Hematopoietic multipotent progenitor cell treated with erythropoietin and hydrocortisone succinate and interleukin-3 and kit ligand, for 8 days (in vitro differentiated cells): ENCODE data around the gene DCTN3.

Experiments used
- DNase-seq: peaks from one replicate; pipeline ENCODE4 v3.0.0-alpha.2; 2015

Gene DCTN3

DNA sequence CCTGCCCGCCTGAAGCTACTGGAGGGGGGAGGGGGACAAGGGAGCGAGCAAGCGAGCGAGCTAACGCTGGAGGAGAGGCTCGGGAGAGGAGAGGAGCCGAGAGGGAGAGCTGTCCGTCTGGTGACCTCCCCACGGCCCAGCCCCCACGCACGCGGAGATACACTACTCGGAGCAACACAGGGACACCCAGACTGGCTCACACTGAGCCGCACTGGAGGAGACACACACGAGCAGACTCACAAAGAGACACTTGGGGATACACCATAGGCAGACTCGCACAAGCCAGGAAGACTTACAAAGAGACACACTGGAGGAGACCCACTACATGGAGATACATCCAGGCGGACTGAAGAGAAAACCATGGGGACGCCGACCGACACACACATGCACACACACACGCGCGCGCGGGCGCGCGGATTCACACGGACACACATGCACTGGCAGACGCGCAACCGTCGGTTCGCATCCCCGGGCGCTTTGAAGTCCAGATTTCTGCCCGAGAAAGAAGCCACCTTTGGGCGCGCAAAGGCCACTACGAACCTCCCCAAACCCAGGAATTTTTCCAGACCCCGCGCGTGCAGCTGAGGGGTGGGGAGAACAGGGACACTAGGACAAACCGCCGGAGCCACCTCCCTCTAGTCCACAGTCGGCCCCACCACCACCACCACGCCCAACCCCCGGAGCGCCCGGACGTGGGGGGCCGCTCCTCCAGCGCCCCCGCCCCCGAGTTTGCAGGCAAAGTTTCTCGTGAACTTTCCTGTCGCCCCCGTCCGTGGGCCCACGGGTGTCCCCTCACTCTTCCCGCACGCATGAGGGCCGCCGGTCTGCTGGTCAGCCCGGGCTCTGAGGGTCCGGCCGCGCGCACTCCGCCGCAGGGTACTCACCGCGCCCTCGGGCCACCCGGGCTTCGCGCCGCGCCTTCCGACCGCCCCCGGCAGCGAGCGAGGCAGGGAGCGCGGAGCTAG, 31.3 kb downstream of the DCTN3 start:
- no peak for DNase-seq

DNA sequence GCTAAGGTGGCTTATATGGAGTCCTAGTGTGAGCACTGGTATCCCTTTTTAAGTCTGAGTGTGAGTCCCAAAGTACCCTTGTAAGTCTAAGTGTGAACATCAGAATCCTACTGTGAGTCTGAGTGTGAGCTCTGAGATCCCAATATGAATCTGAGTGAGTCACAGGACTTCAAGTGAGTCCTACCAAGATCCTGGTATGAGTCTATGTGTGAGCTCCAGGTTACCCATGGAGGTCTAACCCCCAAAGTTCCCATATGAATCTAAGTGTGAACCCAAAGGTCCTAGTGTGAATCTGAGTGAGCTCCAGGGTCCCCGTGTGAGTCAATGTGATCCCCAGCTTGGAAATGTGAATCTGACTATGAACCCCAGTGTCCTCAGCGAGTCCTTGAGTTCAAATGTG, 33.0 kb downstream of the DCTN3 start:
- no peak for DNase-seq

DNA sequence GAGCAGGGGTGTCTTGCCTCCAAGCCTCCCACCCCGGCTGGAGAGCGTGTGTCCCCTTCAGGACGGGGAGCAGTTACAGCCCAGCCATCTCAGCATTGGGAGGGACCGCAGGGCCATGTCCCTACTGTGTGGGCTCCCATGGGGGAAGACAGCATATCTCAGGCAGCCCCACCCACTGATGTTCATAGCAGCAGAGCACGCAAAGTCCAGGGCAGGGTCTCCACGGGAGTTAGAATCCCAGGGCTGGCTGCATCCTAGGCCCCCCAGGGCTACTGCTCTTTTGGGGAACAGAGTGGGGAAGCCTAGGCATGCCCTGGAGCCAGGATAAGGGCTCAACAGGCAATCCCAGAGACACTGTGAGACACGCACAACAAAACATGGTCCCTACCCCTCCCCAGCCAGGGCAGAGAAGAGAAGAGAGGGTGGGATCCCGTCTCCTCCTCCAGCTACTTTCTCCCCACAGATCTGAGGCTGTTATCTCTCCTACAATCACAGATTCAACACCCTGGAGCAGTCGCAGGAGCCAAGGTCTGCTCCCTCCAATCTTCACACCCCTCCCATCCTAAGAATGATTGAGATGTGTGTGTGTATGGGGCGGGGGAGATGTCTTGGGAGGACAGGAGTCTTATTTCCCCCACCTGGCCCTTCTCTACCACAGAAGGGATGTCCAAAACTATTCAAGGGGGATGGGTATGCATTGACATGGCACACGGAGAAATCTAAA, 34.2 kb downstream of the DCTN3 start:
- no peak for DNase-seq

DNA sequence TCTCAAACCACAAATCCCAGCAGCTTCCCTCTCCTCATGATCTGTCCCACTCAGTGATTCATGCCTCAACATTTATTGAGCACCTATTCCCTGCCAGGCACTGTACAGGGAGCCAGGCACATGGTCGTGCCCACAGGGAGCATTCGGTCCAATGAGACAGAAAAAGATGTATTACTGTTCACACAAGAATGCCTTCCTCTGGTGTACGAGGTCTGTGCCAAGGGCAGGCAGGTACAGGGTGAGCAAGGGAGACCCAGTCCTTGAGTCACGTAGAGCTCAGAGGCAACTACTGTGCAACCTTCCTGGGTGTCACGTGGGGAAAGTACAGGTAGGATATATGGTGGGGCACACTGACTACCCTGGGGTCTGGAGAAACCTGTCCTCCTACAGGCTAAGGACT, 35.3 kb downstream of the DCTN3 start:
- no peak for DNase-seq

DNA sequence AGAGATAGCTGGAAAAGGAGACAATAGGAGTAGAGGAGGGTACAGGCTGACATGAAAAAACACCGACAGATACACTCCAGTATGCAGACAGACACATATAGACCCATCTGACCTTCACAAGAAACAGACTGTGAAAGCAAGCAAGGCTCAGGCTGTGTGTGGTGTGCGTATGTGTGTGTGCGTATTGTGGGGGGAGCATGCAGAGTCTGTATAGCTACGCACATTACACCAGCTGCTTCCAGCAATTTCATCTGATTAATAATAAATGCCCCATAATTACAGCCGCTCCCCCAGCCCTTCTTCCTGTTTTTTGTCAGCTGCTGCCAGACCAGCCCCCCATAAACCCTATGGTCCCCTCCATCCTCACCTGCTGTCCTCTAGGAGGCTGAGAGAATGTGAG, 37.5 kb downstream of the DCTN3 start:
- no peak for DNase-seq

DNA sequence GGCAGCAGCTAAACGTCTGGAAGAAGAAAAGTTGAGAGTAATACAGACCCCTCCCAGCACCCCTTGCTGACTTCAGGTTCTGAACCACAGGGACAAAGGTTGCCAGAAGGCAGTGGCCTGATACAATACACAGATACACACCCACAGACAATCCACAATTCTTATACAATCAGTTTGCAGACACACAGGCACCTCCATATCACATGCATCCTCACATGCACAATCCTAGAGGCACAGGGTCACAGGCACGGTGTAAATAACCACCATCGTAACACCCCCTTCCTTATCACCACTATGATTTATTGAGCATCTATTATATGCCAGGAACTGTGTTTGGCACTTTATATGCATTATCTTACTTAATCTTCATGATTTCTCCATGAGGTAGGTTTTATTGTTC, 39.0 kb downstream of the DCTN3 start:
- no peak for DNase-seq

DNA sequence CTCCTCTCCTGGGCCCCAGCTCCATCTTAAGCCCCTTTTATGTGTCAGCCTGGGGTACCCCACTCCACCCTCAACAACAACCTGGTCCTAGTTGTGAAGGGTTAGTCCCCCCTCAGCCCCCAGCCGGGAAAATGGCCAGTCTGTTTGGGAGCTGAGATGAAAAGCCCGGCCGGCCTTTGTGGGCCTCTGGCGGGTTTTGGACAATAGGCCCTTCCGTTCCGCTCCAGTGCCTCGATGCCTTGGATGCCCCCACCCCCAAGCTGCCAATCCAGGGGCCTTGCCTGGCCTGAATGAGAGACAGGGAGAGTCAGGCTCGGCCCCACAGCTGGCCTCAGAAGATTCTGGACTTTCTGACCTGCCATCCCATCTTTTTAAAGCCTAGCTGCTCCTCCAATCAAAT, 39.9 kb downstream of the DCTN3 start:
- no peak for DNase-seq

DNA sequence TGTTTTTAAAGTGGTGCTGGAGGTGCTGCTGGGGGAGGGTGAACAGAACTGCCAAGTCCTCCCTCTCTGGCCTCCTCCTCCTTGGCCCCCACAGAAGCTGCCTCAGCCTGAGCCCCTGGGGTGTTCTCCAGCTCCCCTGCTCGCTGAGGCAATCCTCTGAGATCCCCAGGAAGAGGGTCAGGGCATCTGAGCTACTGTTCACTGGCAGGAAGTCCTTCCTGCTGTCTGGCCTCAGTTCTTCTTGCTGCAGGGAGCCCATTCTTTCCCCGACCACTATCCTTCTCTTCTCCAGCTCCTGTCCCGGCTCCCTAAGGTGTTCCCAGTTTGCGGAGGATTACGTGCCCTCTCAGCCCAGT, 40.5 kb downstream of the DCTN3 start:
- no peak for DNase-seq

DNA sequence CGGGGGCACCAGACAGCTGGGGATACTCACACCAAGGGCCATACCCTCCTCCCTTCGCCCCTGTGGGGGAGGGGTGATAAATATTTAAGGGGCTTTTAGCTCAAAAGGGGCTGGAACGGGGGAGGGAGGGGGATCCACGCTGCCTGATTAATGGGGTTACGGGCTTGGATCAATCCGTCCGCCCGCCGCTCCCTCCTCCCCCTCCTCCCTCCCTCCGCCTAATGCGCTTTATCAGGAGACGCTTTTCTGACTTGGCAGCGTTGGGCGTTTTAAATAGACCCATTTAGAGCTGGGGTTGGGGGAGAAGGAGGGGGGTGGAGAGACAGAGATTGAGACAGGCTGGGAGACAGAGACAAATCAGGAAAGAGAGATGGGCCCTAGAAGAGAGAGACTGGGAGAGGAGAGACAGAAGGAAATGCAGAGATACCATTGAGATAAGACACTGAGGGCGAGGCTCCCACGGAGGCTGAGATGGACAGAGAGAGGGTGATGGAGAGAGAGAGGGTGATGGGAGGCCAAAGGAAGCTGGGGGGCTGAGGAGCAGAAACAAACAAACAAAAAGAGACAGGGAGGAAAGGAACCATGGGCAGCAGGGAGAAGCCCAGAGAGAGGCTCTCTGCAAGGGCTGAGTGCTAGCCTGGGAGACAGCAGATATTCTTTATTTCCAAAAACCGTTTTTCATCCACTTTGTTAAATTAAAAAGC, 41.0 kb downstream of the DCTN3 start:
- DNase-seq, result no peak

DNA sequence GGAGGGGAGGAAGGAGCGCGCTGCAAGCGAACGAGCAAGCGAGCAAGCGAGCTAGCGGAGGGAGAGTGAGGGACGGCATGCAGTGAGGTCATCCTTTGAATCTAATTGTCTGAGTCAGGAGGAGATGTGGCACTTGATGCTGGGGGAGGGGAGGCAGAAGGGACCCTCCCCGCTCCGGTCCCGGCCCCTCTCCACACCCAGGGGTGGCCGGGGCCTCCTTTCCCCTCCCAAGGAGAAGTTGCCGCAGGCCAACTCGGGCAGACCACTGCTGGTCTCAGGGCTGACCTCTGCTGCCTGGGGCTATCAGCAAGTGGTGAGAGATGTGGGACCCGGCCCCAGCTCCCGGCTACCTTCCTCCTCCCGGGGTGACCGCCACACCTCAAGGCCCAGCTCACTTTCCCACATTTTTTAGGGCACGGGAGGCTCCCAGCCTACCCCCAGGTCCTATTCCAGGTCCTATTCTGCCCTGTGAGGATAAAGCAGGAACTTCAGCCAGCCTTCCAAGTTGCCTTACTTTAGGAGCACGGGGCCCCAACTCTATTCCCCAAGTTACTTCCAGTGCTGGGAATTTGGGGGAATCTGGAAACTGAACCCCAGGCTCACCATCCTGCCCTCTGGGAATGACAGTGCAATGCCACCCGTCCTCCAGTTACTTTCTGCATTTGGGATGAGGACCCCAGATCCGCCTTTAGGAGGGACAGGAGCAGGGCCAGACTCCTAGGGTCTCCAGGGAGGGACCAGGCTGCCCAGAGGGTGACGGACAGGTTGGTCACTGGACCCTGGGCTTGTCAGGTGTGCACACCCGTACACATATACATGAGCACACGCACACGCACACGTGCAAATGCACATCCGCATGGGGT, 41.8 kb downstream of the DCTN3 start:
- DNase-seq, result no peak

DNA sequence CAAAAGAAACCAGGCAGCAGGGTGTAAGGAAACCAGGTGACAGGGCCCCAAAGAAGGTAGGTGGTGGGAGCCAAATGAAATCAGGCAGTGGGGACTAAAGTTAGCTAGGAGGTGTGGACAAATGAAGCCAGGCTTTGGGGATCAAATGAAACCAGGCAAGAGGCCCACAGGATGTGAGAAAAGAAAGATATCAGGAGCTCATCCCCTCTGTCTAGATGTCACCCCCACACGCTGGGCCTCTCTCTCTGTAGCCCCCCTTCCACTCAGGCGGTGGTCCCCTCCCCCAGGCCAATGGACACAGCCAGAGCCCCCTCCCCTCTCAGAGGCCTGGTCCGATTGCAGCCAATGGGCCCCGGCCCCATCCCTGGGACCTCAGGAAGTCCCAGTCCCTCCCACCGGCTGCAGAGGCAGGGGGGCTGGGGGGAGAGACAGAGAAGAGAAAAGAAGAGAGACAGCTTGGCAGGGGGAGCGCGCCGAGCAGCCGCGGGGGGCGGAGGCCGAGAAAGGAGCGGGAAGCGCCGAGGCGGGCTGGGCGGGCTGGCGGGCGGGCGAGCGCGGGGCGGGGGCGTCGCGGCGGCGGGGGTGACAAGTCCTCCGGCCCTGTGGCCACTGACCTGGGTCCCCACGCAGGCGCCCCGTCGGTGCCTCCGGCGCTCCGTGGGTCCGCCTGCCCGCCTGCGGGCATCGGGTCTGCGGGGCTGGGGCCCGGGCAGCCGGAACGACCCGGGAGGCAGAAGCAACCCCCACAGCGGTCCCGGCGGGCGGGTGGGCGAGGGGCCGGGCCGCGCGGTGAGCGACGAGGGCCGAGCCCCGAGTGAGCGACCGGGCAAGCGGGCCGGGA, 42.7 kb downstream of the DCTN3 start:
- no peak for DNase-seq

DNA sequence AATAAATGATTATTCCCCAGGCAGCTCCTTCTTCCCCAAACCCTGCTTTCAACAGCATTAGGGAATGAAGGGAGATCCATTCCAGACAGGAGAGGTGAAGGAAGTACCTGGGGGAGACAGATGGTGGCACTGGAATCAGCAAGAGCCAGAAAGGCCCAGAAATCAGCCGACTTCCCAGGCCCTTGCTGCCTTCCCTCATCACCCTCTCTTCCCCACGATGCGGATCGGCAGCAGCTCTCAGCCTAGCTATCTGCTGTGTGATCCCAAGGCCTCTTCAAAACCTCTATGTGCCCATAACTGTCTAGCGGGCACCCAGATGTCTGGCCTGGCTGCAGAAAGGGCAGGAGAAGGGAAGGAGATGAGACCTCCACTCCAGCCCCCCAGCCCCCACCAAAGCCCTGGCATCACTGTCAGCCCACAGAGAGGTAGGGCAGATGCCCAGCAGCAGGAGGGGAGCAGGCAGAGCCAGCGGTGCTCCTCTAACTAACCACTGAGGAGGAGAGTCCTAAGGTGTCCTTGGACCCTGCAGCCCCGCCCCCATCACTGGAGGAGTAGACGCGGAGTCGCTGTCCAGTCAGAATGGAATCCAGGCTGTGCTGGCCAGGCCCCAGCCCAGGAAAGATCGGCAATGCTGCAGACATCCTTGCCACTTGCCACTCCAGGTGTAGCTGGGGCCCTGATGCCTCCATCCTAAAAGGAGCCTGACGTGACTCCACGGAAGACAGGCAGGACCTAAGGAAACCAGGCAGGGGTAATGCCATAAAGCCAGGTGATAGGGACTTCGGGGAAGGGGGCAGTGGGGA, 43.5 kb downstream of the DCTN3 start:
- DNase-seq, result no peak

DNA sequence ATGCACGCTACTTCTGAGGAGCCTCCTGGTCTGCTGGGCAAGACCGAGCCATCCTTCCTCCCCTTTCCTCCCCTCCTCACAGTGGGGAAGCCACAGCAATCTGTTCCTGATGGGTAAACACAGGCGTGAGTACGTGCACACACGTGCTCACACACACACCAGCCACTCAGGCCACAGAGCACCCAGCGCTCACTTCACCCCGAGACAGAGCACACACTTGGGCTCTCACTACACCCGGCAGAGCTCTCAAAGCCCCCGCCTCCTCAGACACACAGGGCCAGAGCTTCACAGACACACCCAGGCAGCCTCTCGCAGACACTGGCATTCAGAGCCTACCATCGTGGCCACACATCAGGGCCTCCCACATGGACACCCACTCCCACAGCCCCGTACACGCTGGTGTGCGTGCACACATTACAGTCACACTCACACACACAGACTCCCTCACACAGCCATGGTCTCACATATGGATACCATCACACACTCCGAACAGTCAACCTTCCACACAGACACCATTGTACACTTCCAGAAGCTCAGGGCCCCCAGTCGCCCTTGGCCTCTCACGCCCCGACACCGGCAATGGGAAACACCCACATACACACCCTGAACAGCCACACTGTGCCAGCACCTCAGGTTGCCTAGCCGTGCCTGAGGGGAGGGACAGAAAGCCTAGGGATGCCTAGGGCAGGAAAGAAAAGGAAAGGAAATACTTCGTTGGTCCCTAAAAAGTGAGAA, 44.3 kb downstream of the DCTN3 start:
- DNase-seq, result no peak

DNA sequence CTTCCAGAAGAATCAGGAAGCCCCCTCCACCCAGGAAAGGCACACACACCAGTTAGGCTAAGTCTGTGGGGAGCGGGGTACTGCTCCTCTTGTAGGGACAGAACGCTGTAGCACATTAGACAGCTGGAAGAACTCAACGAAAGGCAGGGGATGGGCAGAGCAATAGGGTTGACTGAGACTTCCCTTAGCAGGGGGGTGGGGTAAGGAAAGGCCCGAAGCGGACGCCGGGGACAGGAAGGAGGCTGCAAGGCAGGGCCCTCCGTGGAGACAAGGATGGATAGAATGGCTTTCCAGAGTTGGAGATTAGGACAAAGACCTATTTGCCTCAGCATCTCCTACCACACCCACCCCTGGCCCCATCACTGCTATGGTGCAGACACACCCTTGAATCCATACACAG, 45.1 kb downstream of the DCTN3 start:
- no peak for DNase-seq

DNA sequence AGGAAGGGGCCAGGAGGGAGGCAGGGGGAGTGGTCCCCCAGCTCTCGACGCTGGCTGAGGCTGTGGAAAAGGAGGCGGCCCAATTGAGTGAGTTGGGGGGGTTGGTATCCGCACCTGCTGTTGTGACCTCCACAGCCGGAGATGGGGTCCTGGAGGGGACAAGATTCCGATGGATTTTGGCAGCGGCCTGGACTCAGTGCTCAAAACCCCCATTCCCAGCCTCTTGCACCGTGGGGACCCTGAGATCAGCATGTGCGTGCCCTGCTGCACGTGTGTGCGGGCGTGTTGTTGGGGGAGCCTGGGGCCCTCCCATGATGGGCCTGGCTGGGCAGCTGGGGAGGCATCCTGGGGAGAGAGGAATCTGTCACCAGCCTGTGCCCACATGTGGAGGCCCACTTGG, 45.7 kb downstream of the DCTN3 start:
- no peak for DNase-seq

DNA sequence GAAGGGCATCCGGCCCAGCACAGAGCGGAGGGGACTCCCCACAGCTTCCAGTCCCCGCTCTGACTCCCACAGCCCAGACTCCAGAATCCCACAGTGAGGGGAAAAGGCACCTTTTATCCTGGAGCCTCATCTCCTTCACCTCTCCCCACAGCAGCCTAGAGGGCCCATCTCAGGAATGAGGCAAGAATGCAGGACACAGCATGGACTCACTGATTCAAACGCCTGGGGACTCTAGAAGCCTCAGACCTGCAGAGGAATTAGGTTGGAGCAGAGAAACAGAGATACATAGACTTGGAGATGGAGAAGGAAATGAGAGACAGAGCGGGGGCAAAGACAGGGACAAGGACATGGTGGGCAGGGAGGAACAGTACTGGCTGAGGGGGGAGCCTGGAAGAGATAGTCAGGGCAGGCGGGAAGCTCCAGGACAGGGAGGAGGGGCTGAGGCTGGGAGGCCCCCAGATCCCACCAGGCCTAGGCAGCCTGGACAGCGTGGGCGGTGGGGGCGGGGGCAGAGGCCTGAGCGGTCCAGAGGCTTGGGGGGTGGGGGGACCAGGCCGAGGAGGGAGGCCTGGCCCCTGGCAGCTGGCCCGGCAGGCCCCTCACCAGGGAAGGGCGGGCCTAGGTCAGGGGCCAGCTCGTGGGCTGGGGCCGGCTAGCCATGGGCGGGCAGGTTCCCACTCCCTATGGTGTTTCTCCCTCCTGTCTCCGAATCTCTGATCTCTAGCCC, 46.5 kb downstream of the DCTN3 start:
- DNase-seq, result no peak

DNA sequence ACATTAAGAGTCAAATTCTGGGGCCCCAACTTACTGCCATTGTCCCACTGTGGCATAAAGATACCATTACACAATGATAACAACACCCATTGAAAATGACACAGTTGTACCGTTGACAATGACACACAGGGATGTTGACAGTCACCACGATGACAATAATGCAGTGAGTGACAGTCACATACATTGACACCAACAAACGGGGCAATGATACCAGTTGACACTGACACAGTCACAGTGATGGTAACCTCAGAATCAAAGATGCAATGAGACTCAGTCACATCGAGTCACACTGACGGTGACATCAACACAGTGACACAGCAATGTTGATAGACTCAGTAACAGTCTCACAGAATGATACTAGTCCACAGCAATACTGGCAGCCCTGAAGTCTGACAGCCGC, 47.7 kb downstream of the DCTN3 start:
- no peak for DNase-seq

DNA sequence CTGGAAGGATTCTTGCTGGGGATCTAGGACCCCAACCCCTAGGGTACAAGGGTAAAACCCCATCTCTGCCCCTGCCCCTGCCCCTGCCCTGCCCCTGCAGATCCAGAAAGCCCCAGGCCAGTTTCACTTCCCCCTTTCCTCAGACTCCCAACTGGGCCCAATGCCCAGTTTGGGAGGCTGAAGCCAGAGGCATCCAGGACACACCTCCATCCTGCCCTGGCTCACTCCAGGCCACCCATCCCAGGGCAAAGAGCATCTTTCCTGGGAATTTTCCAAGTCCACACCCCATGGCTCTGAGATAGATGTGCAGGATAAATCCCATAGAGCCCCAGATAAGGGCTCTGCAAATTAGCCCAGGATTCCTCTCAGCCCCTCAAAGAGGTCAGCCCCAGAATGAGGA, 48.2 kb downstream of the DCTN3 start:
- no peak for DNase-seq

DNA sequence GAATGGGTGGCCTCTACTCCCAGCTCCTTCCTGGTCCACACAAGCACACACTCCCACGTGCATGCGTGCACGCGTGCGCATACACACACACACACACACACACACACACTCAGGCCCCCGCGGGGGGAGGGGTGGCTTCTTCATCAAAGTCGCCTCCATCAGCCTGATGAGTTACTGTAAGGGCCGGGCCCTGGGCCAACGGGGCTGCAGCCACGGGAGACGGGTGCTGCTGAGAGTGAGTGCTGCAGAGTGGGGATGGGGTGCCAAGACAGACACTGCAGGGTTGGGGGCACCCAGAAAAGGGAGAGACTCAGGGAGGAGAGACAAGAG, 48.8 kb downstream of the DCTN3 start:
- DNase-seq, result no peak
